ENCODE results near the gene PNPLA2. TPM values are rescaled to one million over a fixed set of nuclear protein-coding genes. Genes with fewer than 3 reads are reported as not detected.
A peak's percentile ranks its signal among the peaks of the same experiment; 100 is the strongest.

PNPLA2 gene
- total and polyA plus RNA-seq, 7 donors: 64.8 to 247 (median 125) TPM

- DNase-seq (no peak), ATAC-seq (no peak)
- TF ChIP-seq, protein P1, sequence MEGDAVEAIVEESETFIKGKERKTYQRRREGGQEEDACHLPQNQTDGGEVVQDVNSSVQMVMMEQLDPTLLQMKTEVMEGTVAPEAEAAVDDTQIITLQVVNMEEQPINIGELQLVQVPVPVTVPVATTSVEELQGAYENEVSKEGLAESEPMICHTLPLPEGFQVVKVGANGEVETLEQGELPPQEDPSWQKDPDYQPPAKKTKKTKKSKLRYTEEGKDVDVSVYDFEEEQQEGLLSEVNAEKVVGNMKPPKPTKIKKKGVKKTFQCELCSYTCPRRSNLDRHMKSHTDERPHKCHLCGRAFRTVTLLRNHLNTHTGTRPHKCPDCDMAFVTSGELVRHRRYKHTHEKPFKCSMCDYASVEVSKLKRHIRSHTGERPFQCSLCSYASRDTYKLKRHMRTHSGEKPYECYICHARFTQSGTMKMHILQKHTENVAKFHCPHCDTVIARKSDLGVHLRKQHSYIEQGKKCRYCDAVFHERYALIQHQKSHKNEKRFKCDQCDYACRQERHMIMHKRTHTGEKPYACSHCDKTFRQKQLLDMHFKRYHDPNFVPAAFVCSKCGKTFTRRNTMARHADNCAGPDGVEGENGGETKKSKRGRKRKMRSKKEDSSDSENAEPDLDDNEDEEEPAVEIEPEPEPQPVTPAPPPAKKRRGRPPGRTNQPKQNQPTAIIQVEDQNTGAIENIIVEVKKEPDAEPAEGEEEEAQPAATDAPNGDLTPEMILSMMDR (IDR thresholded peaks at IDR 0.05): no peak
- Histone ChIP-seq H3K27ac (no peak overlapping the region), H3K27me3 (ENCODE audit: insufficient read depth in 3 of 3, low read length in 2 of 3) (no peaks in the 10 kb centered on the region), H3K9me3 (no peaks in the 10 kb centered on the region), H3K4me1 (no peaks in the 10 kb centered on the region), H3K36me3 (ENCODE audit: insufficient read depth in 1 of 2, low read depth in 1 of 2) (peaks cover 0 to 30% of the 10 kb centered on the region in 2 donors), H3K4me3 (no peak overlapping the region)
- intact Hi-C loops (cut with DNase I): no loop called here
- 82 to 89% (median 88%) methylated on average over 12 of the region's 12 CpGs for WGBS, 3 donors
Measured at GRCh38 chr11:868802-869201, 50.1 kb downstream of the PNPLA2 start.

GRCh38 chr11:869399-870126 is 50.8 kb downstream of the PNPLA2 start:
- Histone ChIP-seq H3K4me1 (no peaks in the 10 kb centered on the region), H3K27me3 (ENCODE audit: insufficient read depth in 3 of 3, low read length in 2 of 3) (no peaks in the 10 kb centered on the region), H3K36me3 (ENCODE audit: insufficient read depth in 1 of 2, low read depth in 1 of 2) (peaks cover 0 to 24% of the 10 kb centered on the region in 2 donors), H3K9me3 (no peaks in the 10 kb centered on the region), H3K4me3 (no peak overlapping the region), H3K27ac (no peak overlapping the region)
- intact Hi-C loops (cut with DNase I): no loop called here
- ATAC-seq (peak in 1 of 4 donors; percentile 4), DNase-seq (no peak)
- WGBS, 3 donors: 88 to 93% (median 89%) methylated on average over 24 to 25 of the region's 25 CpGs
- TF ChIP-seq, protein P1 (IDR thresholded peaks at IDR 0.05): no peak

DNA sequence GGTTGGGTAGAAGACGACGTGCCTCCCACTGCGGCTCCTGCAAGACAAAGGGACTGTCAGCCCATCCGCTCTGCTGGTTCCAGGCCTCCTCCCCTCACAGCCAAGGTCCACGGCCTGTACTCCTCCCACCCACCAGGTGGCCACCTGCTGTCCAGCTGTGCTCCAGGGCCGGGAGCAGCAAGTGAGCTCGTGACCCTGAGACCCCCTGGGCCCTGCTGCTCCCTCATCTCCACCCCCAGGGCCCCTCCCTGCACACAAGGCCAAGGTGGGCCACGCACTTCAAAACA is 51.4 kb downstream of the PNPLA2 start:
- DNase-seq (no peak), ATAC-seq (peak in 1 of 4 donors; percentile 14)
- TF ChIP-seq, protein P1 (IDR thresholded peaks at IDR 0.05): no peak
- 68 to 73% (median 70%) methylated on average over 8 of the region's 8 CpGs for WGBS, 3 donors
- no peak overlapping the region for H3K27ac ChIP-seq
- H3K36me3 ChIP-seq (ENCODE audit: insufficient read depth in 1 of 2, low read depth in 1 of 2): peaks cover 0 to 19% of the 10 kb centered on the region in 2 donors
- no peak overlapping the region for H3K4me3 ChIP-seq
- H3K4me1 ChIP-seq: no peaks in the 10 kb centered on the region
- intact Hi-C loops (cut with DNase I): no loop called here
- H3K9me3 ChIP-seq: no peaks in the 10 kb centered on the region
- no peaks in the 10 kb centered on the region for H3K27me3 ChIP-seq (ENCODE audit: insufficient read depth in 3 of 3, low read length in 2 of 3)

DNA sequence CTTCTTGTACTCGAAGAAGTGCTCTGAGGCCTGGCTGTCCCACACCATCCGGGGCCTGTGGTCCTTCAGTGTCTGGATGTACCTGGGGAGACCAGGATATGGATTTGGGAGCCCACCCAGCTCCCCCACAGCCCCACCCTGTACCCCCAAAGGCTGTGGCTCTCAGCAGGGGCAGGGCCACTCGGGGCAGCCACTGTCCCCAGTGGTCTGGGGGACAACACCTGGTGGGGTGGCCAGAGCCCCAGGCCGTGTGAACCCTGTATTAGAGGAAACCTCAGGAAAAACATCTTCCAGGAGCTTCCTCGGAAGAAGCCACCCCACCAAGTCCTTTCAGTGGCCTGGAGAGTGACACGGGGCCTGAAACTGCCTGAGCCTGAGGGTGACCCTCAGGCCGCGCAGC is 51.7 kb downstream of the PNPLA2 start:
- no peaks in the 10 kb centered on the region for H3K27me3 ChIP-seq (ENCODE audit: insufficient read depth in 3 of 3, low read length in 2 of 3)
- ATAC-seq: no peak
- intact Hi-C loops (cut with DNase I): no loop called here
- TF ChIP-seq, protein P1 (IDR thresholded peaks at IDR 0.05): no peak
- no peak for DNase-seq
- H3K36me3 ChIP-seq (ENCODE audit: insufficient read depth in 1 of 2, low read depth in 1 of 2): peaks cover 0 to 15% of the 10 kb centered on the region in 2 donors
- H3K9me3 ChIP-seq: no peaks in the 10 kb centered on the region
- no peaks in the 10 kb centered on the region for H3K4me1 ChIP-seq
- H3K27ac ChIP-seq: no peak overlapping the region
- WGBS, 3 donors: 88 to 90% (median 89%) methylated on average over 8 of the region's 8 CpGs
- no peak overlapping the region for H3K4me3 ChIP-seq

- WGBS, 3 donors: 63 to 74% (median 64%) methylated on average over 9 of the region's 9 CpGs
- H3K36me3 ChIP-seq (ENCODE audit: insufficient read depth in 1 of 2, low read depth in 1 of 2): peaks cover 0 to 7% of the 10 kb centered on the region in 2 donors
Measured at GRCh38 chr11:871472-871871, 52.8 kb downstream of the PNPLA2 start.

More at GRCh38 chr11:871472-871871, 52.8 kb downstream of the PNPLA2 start:
- TF ChIP-seq, protein P1 (IDR thresholded peaks at IDR 0.05): no peak
- Histone ChIP-seq H3K27me3 (ENCODE audit: insufficient read depth in 3 of 3, low read length in 2 of 3) (no peaks in the 10 kb centered on the region), H3K4me3 (no peak overlapping the region), H3K9me3 (no peaks in the 10 kb centered on the region), H3K27ac (no peak overlapping the region), H3K4me1 (peaks cover 4% of the 10 kb centered on the region)
- DNase-seq: no peak
- no peak for ATAC-seq
- intact Hi-C loops (cut with DNase I): no loop called here

All from psoas muscle (tissue), 8 donors.